Activated CD8-positive, alpha-beta memory T cell treated with anti-CD3 and anti-CD28 coated beads for 1 hour (primary cell): ENCODE results near the gene CDK6.

ENCODE experiments used
- DNase-seq, 2 donors: peaks; one replicate each; pipeline ENCODE4 v3.0.0-alpha.2; 2020; ENCODE audit warnings: low read depth in 1 of 2; ENCODE audit errors: extremely low read depth in 1 of 2

Gene CDK6

GRCh38 chr7:92631067-92631849 is 205.1 kb downstream of the CDK6 start:
- no peak for DNase-seq

- no peak for DNase-seq
Observed at GRCh38 chr7:92629779-92630178, 206.6 kb downstream of the CDK6 start.

GRCh38 chr7:92627956-92628355 is 208.4 kb downstream of the CDK6 start:
- no peak for DNase-seq

DNA sequence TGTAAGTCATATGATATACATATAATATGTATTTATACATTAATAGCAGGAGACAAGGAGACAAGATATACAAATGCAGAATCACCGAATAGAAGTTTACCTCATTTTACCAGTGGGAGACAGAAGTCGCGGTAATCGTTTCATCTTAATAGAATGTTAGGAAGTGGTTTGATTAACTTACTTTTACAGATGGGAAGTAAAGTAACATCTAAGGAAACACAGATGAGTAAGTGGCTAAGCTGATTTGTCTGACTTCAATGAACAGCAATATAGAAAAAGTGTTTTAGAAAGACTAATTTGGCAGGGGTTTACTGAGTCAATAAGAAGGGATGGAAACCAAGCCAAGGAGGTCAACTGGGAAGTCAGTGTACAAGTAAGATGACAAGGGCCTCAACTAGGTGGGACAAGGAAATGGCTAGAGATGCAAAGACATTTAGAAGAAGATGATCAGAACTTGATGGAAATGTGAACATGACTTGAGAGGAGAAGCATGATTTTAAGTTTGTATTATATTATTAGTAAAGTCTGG is 210.0 kb downstream of the CDK6 start:
- no peak for DNase-seq

DNA sequence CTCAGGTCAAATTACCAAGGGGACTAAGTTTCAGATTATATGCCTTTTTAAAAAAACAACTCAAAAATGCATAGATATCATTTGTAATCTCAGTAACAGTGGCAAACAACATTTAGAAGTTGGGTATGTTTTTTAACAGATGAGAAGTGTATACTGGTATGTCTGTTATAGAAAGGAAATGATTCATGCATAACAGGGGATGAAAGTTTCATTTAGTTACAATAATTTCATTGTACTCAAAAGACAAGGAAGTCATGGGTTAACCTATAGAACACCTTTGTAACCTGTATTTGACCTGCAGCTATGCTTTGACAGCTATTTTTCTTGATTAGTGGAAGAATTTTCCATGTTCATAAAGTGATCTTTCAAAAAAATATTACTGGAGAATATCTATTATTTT is 210.8 kb downstream of the CDK6 start:
- no peak for DNase-seq

GRCh38 chr7:92624298-92624996 is 211.9 kb downstream of the CDK6 start:
- DNase-seq = no peak

- DNase-seq = no peak
Observed at GRCh38 chr7:92623544-92623943, 212.8 kb downstream of the CDK6 start.

GRCh38 chr7:92622685-92623084 is 213.7 kb downstream of the CDK6 start:
- DNase-seq = no peak

GRCh38 chr7:92622030-92622429 is 214.3 kb downstream of the CDK6 start:
- DNase-seq = no peak

DNA sequence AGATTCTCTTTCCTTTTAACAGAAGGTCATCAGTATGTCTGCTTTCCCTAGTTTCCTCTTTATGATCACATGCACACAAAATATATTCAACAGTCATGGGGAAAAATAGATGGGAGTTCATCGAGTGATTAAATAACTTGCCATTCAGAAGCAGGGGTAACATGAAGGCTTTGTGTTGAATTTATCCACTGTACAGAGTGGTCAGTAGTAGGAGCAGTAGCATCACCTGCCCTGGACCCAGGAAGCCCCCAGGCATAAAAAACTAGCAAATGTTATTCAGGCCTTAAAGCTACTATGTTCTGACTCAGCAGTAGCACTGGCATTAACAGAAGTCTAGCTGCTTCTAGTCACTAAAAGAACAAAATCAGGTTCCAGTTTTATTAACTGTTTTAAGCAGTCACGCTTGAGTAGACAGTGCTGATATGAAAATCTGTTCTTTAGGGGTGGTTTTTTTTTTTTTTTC is 214.8 kb downstream of the CDK6 start:
- DNase-seq = no peak

DNA sequence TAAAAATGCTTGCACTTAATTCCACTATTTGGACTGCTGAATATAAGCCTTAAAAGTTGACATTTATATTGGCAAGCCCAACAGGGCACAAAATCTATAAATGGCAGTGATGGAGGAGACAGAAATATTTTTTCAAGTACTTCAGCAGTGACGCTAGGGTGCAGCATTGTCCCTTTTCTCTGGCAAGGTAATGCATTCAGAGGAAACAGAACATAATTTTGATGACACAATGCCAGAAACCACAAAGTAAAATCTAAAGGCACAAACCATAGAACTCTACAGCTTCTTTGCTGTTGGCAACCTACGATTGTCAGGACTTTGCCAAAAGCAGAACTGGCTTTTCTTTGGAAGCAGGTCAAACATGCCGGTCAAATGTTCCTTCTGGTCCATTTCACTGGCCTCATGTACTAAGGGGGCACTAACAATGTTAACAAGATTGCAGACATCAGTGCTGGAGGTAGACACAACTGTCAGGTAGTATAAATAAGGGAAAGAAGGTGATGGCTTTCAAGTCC is 215.3 kb downstream of the CDK6 start:
- peak; percentile 62 to 63 for DNase-seq

DNA sequence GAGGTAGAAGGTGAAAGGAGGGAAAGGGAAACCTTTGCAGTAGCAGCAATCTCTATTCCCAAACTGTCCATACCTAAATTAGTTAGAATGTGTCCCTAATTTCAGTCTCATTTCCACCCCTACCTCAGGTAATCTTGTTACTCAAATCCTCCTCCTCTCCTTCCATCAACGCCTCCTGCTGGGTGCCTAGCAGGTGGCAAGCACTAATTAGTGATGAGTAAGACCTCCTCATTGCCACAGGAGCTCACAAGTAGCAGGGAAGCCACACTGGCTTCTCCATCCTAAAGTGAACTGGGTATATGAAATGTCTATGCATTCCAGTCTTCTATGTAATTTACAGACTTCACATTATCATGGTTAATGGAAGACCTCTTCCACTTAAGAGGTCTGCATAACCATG is 220.5 kb downstream of the CDK6 start:
- DNase-seq = no peak

DNA sequence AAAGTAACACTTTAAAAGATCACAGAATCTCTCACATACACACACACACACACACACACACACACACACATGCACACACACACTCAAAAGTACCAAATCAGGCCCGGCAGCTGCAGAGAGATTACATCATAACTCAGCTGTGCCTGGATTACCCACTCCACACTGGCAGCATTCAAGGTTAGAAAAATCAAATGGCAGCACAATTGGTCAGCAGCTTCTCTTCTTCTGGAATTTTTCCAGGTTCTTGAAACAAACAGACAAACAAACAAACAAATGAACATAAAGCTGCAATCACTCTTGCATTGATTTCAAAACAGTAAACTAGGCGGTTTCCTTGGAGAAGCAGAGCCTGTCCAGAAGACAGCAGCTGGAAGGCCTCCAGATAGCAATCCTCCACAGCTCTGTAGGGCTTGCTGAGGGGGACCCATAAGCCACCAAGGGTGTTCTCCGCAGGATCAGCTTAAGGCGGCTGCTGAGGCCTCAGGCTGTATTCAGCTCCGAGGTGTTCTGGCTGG is 221.7 kb downstream of the CDK6 start:
- DNase-seq = no peak

DNA sequence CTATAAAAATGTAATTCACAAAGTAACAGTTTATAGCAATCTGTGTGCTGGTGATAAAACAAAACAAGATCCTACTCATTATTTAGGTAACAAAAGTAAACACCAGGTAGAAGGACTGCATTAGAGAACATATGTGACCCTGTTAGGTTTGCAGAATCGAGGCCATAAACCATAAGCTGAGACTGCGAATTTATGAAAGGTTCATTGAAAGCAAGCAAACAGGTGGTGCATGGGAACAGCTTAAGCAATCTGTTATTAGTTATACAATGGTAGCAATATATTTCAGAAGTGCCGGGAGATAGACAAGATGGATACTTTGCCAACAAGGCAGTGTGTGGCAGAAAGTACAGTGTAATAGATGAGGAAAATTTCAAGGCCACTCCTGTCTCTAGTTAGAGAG is 222.7 kb downstream of the CDK6 start:
- DNase-seq = no peak

DNA sequence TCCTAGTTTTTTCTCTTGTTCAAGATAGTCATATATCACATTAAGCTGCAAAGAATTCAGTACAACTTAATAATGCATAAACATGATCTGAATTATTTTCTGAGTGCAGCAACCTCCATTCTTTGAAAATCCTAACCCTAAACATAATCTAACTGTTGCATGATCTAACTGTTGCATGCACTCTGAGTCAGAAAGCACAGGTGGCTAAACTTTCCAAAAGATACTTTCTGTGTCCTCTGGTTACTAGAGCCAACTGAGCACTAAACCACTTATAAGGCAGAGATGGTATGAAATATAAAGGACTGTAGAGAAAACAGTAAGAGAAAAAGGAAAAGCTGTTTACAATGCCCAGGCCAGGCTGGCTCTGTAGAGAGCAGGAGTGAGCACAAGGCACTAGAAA is 223.2 kb downstream of the CDK6 start:
- DNase-seq = no peak

DNA sequence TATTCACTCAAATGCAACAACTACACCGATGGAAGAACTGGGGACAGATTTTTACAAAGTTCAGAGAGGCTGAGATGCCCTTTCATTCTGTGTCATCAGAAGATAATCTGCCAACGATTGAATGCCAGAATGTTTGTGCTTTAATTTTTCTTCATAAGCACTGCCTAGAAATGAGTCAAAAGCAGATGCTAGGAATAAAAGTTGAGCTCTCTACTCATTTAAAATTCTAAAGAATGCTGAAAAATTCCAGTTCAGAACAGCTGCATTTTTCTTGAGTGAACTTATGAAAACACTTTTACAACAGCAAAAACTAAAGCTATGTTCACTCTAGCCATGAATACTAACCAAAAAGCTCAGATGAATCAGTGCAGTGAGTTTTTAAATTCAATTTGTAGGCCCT is 223.9 kb downstream of the CDK6 start:
- DNase-seq = no peak

DNA sequence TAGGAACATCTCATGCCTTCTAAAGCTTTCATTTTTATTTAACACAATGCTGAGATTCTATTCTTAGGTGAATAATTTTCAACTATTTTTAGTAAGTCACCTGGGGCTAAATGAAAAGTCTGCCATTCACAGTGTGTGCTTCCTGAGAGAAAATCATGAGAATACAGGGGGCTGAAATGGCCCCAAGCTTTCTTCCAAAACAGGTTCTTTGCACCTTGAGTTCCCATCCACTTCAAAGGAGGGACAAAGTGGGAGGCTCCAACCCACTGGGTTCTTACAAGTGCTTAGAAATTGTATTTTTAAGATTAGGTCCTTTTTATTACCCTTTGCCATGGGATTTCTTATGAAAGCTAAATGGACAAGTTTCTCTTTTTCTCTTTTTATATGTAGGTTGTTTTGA is 224.6 kb downstream of the CDK6 start:
- no peak for DNase-seq

GRCh38 chr7:92609921-92610518 is 226.4 kb downstream of the CDK6 start:
- no peak for DNase-seq

GRCh38 chr7:92608380-92609322 is 227.7 kb downstream of the CDK6 start:
- no peak for DNase-seq

DNA sequence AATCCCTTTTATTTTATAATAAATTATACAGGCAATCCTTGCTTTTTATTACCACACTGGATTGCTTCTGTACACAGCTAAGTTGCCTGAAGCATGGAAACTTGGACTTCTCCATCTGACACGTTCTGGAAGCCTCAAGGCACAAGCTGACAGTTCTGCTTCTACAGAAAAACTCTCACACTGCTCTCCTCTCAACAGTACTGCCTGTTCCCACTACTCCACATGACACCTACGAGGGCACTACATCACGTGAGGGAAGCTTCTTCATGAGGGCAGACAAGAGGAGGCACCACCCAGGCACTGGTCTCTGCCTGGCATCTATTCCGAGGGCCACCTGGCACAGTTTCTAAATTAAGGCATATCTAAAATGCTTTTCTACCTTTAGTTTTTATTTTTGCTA is 229.4 kb downstream of the CDK6 start:
- no peak for DNase-seq
